ENCODE data around the gene UBTF. TPM values are rescaled to one million over a fixed set of nuclear protein-coding genes. Genes with fewer than 3 reads are reported as not detected.

Gene UBTF
- total and polyA plus RNA-seq, 2 of the 8 experiments (the other 6 are each of a cell fraction or from before 2014, with no cell fraction given), result 14.7 to 106 TPM

- peak; percentile 92 to 97 for DNase-seq (ENCODE audit: low read depth in 1 of 2, low spot score in 2 of 2)
- Histone ChIP-seq H2BK15ac (ENCODE audit: low read length) (peak within 1 kb of the TSS; percentile 77; the same call in 1 of the 2 replicates), H3K79me2 (ENCODE audit: control insufficient read depth in 1 of 2, insufficient read depth in 2 of 2, low read length in 2 of 2) (peaks cover 0 to 24% of the 10 kb centered on the region in 2 experiments; a peak in 3 of 4 replicates), H3K23ac (ENCODE audit: insufficient read length) (no peak within 1 kb of the TSS), H2AK5ac (ENCODE audit: low read depth, low read length) (no peak within 1 kb of the TSS), H4K91ac (replicated peaks; ENCODE audit: insufficient read length, low read length) (peak within 1 kb of the TSS; percentile 72), H2BK12ac (ENCODE audit: low read depth, low read length) (peak within 1 kb of the TSS; percentile 46; the same call in 1 of the 2 replicates), H3K23me2 (ENCODE audit: low read depth, low read length) (peaks cover 10% of the 10 kb centered on the region), H3K27me3 (replicated peaks in 1 of 4; ENCODE audit: control insufficient read depth in 3 of 4, extremely low read depth in 1 of 4, insufficient read depth in 3 of 4, low read length in 3 of 4) (no peaks in the 10 kb centered on the region), H2AFZ (ENCODE audit: low read length) (no peak within 1 kb of the TSS), H4K20me1 (replicated peaks in 1 of 2; ENCODE audit: control insufficient read depth in 1 of 2, insufficient read depth in 2 of 2, low read length in 2 of 2) (peaks cover 0 to 6% of the 10 kb centered on the region in 2 experiments), H3K36me3 (ENCODE audit: control insufficient read depth in 2 of 4, insufficient read depth in 4 of 4, low read length in 3 of 4) (peaks cover 10 to 20% (median 14%) of the 10 kb centered on the region in 4 experiments), H3K4me1 (replicated peaks in 1 of 4; ENCODE audit: control insufficient read depth in 3 of 4, insufficient read depth in 4 of 4, low read length in 3 of 4) (peaks cover 3 to 23% (median 8%) of the 10 kb centered on the region in 4 experiments), H4K5ac (ENCODE audit: insufficient read length, low read depth, low read length) (peak within 1 kb of the TSS; percentile 69), H2BK5ac (ENCODE audit: low read depth, low read length) (peak within 1 kb of the TSS; percentile 89; the same call in 1 of the 2 replicates), H2BK120ac (replicated peaks; ENCODE audit: low read depth, low read length) (no peak within 1 kb of the TSS), H4K8ac (ENCODE audit: extremely low read depth, insufficient read depth, low read length) (peak within 1 kb of the TSS; percentile 94), H3K4me2 (ENCODE audit: insufficient read depth in 1 of 2, low read depth in 2 of 2, low read length in 2 of 2) (peak within 1 kb of the TSS; percentile 86 to 97), H3K27ac (ENCODE audit: low read depth, low read length) (peak within 1 kb of the TSS; percentile 66), H3K9ac (replicated peaks in 1 of 4; ENCODE audit: extremely low read depth in 1 of 4, low read depth in 3 of 4, low read length in 3 of 4) (peak within 1 kb of the TSS; percentile 74 to 80 (median 78)), H2BK20ac (ENCODE audit: low read length) (no peak within 1 kb of the TSS), H3K9me3 (ENCODE audit: insufficient read depth in 2 of 2, low read depth in 1 of 2, low read length in 1 of 2) (no peaks in the 10 kb centered on the region), H3K4ac (replicated peaks; ENCODE audit: insufficient read length, low read depth, low read length) (peak within 1 kb of the TSS; percentile 71), H3K56ac (replicated peaks; ENCODE audit: insufficient read length, low read depth, low read length) (peak within 1 kb of the TSS; percentile 94), H3K14ac (ENCODE audit: insufficient read length) (peak within 1 kb of the TSS; percentile 37), H3K4me3 (ENCODE audit: extremely low read depth in 1 of 4, insufficient read depth in 2 of 4, low read depth in 3 of 4, low read length in 4 of 4) (peak within 1 kb of the TSS; percentile 77 to 98 (median 82)), H3K79me1 (ENCODE audit: low read depth, low read length) (no peaks in the 10 kb centered on the region; the same call in 1 of the 2 replicates), H3K18ac (ENCODE audit: extremely low read depth, low read length) (peak within 1 kb of the TSS; percentile 95)
- 17% methylated on average over 1 of the region's 126 CpGs; no CpG with 5 or more reads in 1 of the 2 experiments for WGBS, 2 experiments (ENCODE audit: extremely low coverage in 1 of 2, insufficient coverage in 1 of 2, insufficient read length in 1 of 2, insufficient replicate concordance in 2 of 2, low coverage in 1 of 2, low lambda C conversion rate in 2 of 2, missing lambda C conversion rate in 1 of 2)
- FAIRE-seq, result no peak
- CTCF ChIA-PET (ENCODE audit: partially characterized antibody), result interaction anchor here (1.0 to 2.7 kb wide), 4 partner anchors 10 to 31 kb away, joined by 5 to 13 read pairs (median 8); partner anchors contain the start of gene TMUB2
- POLR2A ChIA-PET (ENCODE audit: partially characterized antibody), result interaction anchor here (0.9 to 8.5 kb wide), 11 partner anchors 10 to 162 kb away, joined by 3 to 78 read pairs (median 5); partner anchors contain the start of genes TMUB2 and UBTF
- TF ChIP-seq POLR2A (IDR thresholded peaks at IDR 0.05; ENCODE audit: control extremely low read depth in 1 of 2, low read depth in 2 of 2, low read length in 2 of 2), result peak; percentile 25 to 46; a peak in 2 of 3 replicates
- TF ChIP-seq BCL11A (IDR thresholded peaks at IDR 0.05; ENCODE audit: low read depth in 2 of 2, low read length in 2 of 2), result no peak
- TF ChIP-seq MAX (IDR thresholded peaks at IDR 0.05), result peak; percentile 20; the same call in 1 of the 2 replicates
- no peak for TF ChIP-seq GABPA (IDR thresholded peaks at IDR 0.05; ENCODE audit: borderline replicate concordance, insufficient read depth, low read length)
- no peak for TF ChIP-seq JUND (IDR thresholded peaks at IDR 0.05; ENCODE audit: low read length)
- no peak for TF ChIP-seq KDM4A (IDR thresholded peaks at IDR 0.05; ENCODE audit: low read depth, low read length, severe bottlenecking)
- TF ChIP-seq SP4 (IDR thresholded peaks at IDR 0.05; ENCODE audit: low read length), result no peak
- TF ChIP-seq TAF1 (IDR thresholded peaks at IDR 0.05; ENCODE audit: low read depth, low read length), result 0 out of 2 replicates have a peak, but pooled peaks have one; percentile 54
- TF ChIP-seq BRCA1 (IDR thresholded peaks at IDR 0.05; ENCODE audit: low read depth, low read length), result no peak
- no peak for TF ChIP-seq CTBP2 (IDR thresholded peaks at IDR 0.05; ENCODE audit: borderline replicate concordance, insufficient read depth, insufficient read length, low read length)
These were observed 19.7 kb downstream of the UBTF start, which contains the start of gene ATXN7L3 for GRCh38 chr17:44199553-44200477. TSS of gene ATXN7L3 (minus strand) at chr17:44199884. CDS start at chr17:44198070, 1,814 bp downstream.
